Measurements from ENCODE around the gene CHST11.

The CHST11 gene

DNA sequence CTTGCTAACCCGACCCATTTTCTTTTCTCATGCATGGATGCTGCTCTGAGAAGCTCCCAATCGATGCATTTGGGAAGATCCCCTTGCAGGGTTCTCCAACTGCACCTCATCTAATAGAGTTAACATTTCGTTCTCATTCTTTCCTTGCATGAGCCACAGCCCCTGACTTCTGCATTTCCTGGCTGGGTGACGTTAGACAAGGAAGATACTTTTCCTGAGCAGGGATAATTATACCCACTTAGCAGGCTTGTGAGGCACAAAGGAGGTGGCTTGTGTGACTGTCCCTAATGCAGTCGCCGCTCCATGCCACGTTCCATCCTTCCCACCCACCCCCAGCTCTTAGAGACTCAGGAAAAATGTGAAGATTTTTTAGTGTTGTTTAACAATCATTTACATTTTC, 195.1 kb downstream of the CHST11 start:
- DNase-seq (ENCODE audit: insufficient read length, low spot score) (no peak), FAIRE-seq (no peak)
- no peak for TF ChIP-seq POLR2A (IDR thresholded peaks at IDR 0.05; ENCODE audit: low read depth, low read length)

DNA sequence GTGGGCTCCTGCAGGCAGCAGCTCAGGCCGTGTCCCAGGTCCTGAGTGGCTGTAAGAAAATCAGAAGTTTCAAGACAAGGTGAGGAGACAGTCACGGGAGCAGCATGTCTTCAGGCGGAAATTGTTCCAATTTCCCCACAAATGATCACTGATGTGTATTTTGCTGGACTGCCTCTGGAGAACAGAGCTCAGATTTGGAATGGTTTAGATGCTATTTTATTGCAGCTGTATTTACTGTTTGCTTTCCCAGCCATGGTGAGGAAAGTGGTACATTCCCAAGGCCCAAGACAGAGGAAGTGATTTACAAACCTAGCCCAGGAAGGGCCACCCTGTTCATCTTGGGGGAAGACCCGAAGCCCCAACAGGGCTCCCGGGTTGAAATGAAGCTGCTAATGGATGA, 195.6 kb downstream of the CHST11 start:
- DNase-seq (ENCODE audit: insufficient read length, low spot score) (no peak), FAIRE-seq (no peak)
- TF ChIP-seq POLR2A (IDR thresholded peaks at IDR 0.05; ENCODE audit: low read depth, low read length), result no peak

DNA sequence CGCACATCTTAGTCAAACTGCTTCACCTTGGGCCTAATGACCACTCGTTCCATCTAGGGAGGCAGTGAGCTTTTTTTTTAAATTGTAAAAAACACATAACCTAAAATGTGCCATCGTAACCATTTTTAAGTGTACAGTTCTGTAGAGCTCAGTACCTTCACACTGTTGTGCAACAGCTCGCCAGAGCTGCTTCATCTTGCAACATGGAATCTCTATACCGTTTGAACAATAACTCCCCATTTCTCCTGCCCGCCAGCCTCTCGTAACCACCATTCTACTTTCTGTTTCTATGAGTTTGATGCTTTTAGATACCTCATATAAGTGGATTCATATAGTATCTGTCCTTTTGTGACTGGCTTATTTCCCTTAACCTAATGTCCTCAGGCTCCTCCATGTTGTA, 196.2 kb downstream of the CHST11 start:
- TF ChIP-seq POLR2A (IDR thresholded peaks at IDR 0.05; ENCODE audit: low read depth, low read length), result no peak
- no peak for FAIRE-seq
- no peak for DNase-seq (ENCODE audit: insufficient read length, low spot score)

DNA sequence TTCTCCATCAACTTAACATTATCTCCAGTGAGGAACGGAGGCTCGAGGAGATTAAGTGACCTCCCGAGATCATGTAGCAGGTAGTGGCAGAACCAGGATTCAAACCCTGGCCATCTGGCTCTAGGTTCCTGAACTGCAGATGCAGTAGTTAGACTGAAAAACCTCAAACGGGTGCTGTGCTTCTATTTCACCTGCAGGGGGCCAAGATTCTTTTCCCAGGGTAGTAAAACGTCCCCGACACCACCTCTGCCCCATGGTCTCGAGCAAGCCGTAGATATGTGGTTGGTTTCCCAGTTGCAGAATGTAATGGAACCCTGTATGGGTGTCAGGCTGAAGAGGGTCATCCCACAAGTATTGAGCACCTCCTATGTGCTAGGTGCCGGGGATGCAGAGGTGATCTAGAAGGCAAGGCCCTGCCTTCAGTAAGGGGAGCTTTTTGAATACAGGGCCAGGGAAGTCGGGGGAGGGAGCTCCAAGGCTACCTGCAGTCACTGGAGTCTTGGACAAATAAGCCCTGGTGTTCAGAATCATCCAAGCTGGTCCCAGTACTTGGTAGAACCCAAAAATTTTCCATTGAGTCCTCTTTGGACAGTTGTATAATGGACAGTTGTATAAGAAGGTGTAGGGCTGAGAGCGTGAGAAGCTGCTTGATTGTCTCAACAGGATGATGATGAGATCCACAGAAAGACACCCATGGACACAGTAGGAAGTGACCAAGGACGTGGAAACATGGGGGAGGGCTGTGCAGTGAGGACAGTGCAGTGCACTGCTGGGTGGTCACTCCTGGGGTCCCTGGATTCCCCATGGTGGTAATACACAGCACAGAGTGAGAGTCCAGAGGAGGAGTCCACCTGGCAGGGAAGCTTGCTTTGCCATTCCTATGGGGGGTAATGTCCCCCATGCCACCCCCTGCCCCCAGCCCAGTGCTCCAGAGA, 197.2 kb downstream of the CHST11 start:
- TF ChIP-seq POLR2A (IDR thresholded peaks at IDR 0.05; ENCODE audit: low read depth, low read length), result no peak
- DNase-seq (ENCODE audit: insufficient read length, low spot score) (no peak), FAIRE-seq (no peak)

DNA sequence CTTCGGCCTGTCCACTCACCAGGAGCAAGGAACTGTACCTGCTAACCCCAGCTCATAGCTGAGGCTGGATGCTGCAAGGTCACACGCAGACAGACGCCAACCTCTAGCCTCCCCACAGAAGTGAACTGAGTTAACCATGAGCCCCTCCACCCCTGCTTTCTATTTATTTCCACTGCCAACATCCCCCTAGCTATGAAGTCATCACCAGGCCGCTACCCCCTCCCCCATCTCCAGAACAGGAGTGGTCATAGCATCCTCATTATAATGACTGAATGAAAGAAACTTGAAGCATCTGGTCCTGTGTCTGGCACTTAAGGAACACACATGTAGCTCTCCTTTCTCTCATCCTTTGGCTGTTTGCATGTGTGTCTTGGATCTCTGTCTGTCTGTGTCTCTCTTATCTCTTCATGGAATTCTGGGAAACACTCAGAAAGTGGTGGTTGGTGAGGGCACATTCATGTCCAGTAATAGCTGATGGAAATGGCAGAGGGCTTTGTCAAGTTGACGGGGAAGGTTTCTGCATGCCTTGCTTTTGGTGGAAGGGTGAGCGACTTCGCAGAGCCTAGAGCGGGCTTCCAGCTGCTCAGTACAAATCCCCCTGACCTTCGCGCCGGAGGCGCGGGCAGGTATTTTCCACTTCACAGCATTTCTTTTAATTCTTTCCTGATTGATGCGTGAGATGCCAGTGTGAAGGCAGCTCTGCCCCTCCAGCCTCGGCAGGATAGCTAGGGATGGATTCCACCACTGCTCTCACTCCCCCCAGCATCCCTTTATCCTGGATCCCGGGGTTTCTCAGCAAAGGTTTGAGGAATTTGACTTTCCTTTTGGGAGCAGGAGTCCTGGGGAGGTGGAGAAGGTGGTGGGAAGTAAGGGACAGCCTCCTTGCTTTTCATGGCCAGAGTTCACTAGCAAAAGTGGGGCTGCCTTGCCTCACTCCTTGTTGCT, 198.2 kb downstream of the CHST11 start:
- TF ChIP-seq POLR2A (IDR thresholded peaks at IDR 0.05; ENCODE audit: low read depth, low read length), result no peak
- no peak for FAIRE-seq
- DNase-seq (ENCODE audit: insufficient read length, low spot score), result no peak

DNA sequence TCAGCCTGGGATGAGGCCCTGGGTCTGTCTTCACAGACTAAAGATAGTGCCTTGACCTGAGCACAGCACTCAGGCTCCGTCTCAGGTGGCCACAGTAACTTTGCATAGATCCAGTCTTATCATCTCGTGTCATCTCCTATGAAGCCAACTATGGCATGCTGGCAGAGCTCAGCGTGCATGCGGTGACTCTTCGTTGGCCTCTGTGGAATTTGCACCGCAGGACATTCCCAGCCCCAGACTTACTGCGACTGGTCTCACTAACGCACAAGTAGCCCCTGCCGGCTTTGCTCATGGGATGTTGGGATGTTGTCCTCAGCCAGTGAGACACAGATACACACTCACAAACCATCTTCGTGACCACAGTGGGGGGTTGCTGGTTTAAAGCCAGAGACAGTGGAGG, 199.6 kb downstream of the CHST11 start:
- FAIRE-seq, result no peak
- TF ChIP-seq POLR2A (IDR thresholded peaks at IDR 0.05; ENCODE audit: low read depth, low read length), result no peak
- no peak for DNase-seq (ENCODE audit: insufficient read length, low spot score)

DNA sequence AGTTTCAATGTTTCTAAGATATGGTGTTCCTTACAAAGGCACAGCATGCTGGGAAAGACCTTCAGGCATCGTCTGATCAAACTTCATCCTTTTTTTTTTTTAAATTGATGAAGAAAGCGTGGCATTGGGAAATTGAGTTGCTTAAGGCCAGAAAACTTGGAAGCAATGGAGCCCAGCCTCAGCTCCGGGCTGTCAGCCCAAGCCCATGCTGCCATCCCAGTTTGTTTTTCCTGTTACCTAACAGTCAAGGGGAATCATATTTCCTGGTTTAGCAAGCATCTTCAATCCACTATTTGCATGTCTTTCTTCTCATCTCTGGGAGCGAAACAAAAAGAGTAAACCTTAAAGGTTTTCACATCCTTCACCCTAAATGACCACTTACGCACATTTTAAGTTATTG, 200.2 kb downstream of the CHST11 start:
- TF ChIP-seq POLR2A (IDR thresholded peaks at IDR 0.05; ENCODE audit: low read depth, low read length), result no peak
- no peak for DNase-seq (ENCODE audit: insufficient read length, low spot score)

DNA sequence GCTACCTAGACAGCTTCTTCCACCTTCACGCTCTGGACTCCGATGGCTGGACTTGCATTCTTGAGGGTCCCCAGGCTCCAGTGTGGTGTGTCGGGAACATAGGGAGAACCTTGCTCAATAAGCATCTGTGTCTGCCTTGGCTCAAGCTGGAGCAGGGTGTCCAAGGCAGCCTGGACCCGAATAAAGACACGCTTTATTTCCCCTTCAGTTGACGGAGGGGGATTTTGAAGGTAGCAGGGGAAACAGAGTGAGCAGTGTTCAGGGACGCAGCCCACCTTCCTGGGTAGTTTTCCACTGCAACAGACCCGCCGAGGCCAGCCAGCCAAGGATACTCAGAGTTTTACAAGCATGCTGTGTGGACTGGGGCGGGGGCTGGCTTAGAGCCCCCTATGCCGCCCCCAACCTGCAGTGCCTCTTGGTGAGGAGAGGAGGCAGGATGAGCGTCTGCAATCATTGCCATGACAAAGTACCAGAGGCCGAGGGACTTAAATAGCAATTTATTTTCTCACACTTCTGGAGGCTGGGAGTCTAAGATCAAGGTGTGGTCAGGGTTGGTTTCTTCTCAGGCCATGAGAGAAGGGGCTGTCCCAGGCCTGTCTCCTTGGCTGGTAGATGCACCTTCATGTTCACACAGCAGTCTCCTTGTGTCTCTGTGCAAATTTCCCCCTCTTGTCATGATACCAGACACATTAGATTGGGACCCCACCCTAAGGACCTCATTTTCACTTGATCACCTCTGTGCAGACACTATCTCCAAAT, 201.2 kb downstream of the CHST11 start:
- DNase-seq (ENCODE audit: insufficient read length, low spot score) (no peak), FAIRE-seq (no peak)
- no peak for TF ChIP-seq POLR2A (IDR thresholded peaks at IDR 0.05; ENCODE audit: low read depth, low read length)

More for the DNA sequence above, 200.2 kb downstream of the CHST11 start:
- FAIRE-seq, result no peak

DNA sequence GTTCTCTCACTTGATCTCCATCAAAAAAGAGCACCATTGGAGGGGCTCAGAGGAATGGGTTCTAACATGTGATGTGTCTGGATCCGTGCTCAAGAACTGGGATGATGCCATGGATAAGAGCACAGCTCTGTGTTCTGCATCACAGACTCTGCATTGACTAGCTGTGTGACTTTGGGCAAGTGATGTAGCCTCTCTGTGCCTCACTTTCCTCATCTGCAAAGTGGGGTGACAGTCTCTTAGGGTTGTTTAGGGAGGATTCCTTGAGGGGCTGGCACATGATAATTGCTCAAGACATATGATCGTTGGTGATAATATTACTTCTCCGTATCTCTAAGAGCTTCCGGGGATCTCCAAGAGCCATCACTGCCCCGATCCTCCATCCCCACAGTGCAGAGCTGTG, 202.3 kb downstream of the CHST11 start:
- DNase-seq (ENCODE audit: insufficient read length, low spot score), result no peak
- FAIRE-seq, result no peak
- no peak for TF ChIP-seq POLR2A (IDR thresholded peaks at IDR 0.05; ENCODE audit: low read depth, low read length)

DNA sequence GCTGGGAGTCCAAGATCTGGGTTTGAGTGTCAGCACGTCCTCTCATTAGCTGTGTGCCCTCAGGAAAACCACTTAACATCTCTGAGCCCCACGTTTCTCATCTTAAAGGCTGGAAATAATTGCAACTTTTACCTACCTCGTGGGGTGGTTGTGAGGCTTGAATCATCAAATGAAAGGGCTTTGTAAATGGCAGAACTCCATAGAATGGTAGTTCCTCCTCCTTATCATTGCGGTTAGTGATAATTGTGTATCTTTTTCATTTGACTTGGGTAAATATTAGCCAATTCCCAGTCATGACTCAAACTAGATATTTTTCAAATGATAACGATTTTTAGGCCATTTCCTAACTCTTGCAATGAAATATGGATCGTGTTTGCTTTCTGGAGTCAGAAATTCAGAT, 205.5 kb downstream of the CHST11 start:
- DNase-seq (ENCODE audit: insufficient read length, low spot score) (no peak), FAIRE-seq (no peak)
- no peak for TF ChIP-seq POLR2A (IDR thresholded peaks at IDR 0.05; ENCODE audit: low read depth, low read length)

DNA sequence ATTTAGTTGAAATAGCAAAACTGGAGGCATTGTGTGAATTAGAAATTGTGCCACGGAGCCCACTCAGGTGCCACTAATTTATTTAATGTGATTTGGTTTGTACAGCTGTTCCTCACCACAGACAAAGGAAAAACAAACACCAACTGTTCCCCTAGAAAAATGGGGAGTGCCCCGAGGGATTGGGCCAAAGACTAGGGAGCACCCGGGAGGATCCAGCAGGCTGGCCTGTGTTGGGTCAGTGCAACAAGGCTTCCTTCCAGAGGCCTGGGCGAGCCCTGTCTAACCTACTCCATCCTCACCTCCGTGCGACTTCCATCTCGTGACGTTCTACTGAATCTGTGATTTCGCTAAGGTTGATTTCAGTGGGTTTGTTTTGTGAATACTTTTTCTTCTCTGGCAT, 206.2 kb downstream of the CHST11 start:
- FAIRE-seq (no peak), DNase-seq (ENCODE audit: insufficient read length, low spot score) (no peak)
- no peak for TF ChIP-seq POLR2A (IDR thresholded peaks at IDR 0.05; ENCODE audit: low read depth, low read length)

DNA sequence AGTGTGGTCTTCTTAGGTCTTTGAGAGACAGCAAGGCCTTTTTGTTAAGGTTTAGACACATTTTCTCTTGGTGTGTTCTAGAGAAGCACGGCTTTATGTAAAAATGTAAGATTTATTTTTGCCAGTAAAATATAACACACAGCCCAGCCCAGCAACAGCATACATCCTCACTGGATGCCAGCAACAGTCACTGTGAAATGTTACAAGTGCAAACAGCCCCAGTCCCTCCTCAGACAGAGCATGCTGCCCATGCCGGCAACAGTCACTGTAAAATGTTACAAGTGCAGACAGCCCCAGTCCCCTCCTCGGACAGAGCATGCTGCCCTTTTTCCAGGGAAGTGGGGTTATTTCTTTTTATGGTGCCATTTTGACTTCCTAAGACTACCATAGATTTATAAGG, 207.6 kb downstream of the CHST11 start:
- no peak for TF ChIP-seq POLR2A (IDR thresholded peaks at IDR 0.05; ENCODE audit: low read depth, low read length)
- FAIRE-seq, result no peak
- no peak for DNase-seq (ENCODE audit: insufficient read length, low spot score)

DNA sequence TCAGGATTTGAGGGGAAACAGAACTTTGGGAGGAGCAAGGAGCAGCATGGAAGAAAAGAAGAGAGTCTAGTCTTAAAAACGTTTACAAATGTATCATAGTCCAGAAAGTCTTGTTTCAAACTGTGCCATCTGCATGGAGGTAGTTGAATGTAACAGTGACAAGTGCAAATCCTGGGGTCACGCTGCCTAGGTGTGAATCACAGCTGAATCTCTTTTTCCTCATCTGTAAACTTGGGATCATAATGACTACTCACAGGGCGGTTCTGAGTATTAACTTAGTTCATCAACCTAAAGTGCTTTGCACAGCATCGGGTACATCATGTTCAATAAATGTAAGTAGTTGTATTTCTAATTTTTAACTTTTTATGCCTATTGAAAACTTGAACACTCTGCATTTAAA, 208.5 kb downstream of the CHST11 start:
- no peak for TF ChIP-seq POLR2A (IDR thresholded peaks at IDR 0.05; ENCODE audit: low read depth, low read length)
- FAIRE-seq, result no peak
- DNase-seq (ENCODE audit: insufficient read length, low spot score), result no peak

DNA sequence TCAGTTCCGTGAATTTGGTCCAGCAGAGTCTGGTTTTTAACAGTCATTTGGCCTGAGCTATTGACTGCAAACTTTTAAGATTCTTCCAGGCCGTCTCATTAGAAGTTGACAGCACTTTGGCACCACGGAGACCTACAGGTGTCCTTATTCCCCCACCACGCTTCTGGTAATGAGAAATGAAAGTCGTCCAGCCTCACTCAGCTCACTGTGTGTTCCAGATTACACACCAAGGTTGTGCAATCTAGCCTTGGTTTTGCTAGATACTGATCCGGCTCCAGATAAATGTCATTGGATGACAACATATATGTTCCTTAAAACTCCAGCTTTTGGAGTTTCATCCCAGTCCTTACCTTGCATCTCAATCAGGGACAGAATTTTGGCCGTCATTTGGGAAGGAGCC, 210.4 kb downstream of the CHST11 start:
- FAIRE-seq, result no peak
- no peak for DNase-seq (ENCODE audit: insufficient read length, low spot score)
- no peak for TF ChIP-seq POLR2A (IDR thresholded peaks at IDR 0.05; ENCODE audit: low read depth, low read length)
